Activated T-cell treated with anti-CD3 and anti-CD28 coated beads for 48 hours (primary cell): ENCODE measurements around the gene TUT4.

Experiments
- DNase-seq: peaks from one replicate; pipeline ENCODE4 v3.0.0-alpha.2; 2020; ENCODE audit warnings: low read depth

The TUT4 gene

GRCh38 chr1:52472384-52472783 lies 80.5 kb downstream of the TUT4 start:
- DNase-seq: no peak

GRCh38 chr1:52469108-52469507 lies 83.8 kb downstream of the TUT4 start:
- DNase-seq: no peak

GRCh38 chr1:52463891-52464290 lies 89.0 kb downstream of the TUT4 start:
- no peak for DNase-seq

- no peak for DNase-seq
These were observed 91.1 kb downstream of the TUT4 start for GRCh38 chr1:52461821-52462220.

GRCh38 chr1:52460694-52461093 lies 92.2 kb downstream of the TUT4 start:
- no peak for DNase-seq

GRCh38 chr1:52455686-52456085 lies 97.2 kb downstream of the TUT4 start:
- DNase-seq: no peak

- no peak for DNase-seq
These were observed 98.1 kb downstream of the TUT4 start for GRCh38 chr1:52454779-52455178.

- DNase-seq: no peak
These were observed 98.8 kb downstream of the TUT4 start for GRCh38 chr1:52454127-52454526.

GRCh38 chr1:52444463-52444862 lies 108.4 kb downstream of the TUT4 start:
- no peak for DNase-seq

GRCh38 chr1:52439976-52440375 lies 112.9 kb downstream of the TUT4 start:
- no peak for DNase-seq

GRCh38 chr1:52436817-52437216 lies 116.1 kb downstream of the TUT4 start:
- no peak for DNase-seq

GRCh38 chr1:52435650-52436049 lies 117.2 kb downstream of the TUT4 start:
- DNase-seq: no peak

- no peak for DNase-seq
These were observed 117.7 kb downstream of the TUT4 start for GRCh38 chr1:52435211-52435610.

GRCh38 chr1:52432807-52433206 lies 120.1 kb downstream of the TUT4 start:
- no peak for DNase-seq

- DNase-seq: no peak
These were observed 125.7 kb downstream of the TUT4 start for GRCh38 chr1:52427152-52427551.

GRCh38 chr1:52426371-52426770 lies 126.5 kb downstream of the TUT4 start:
- no peak for DNase-seq

- no peak for DNase-seq
These were observed 128.1 kb downstream of the TUT4 start for GRCh38 chr1:52424813-52425212.

- DNase-seq: no peak
These were observed 128.7 kb downstream of the TUT4 start for GRCh38 chr1:52424231-52424636.

- peak; percentile 37 for DNase-seq
These were observed 129.1 kb downstream of the TUT4 start for GRCh38 chr1:52423771-52424170.

- DNase-seq: no peak
These were observed 129.8 kb downstream of the TUT4 start for GRCh38 chr1:52423055-52423454.

GRCh38 chr1:52420713-52421112 lies 132.2 kb downstream of the TUT4 start:
- no peak for DNase-seq

GRCh38 chr1:52416811-52417210 lies 136.1 kb downstream of the TUT4 start:
- DNase-seq: no peak

GRCh38 chr1:52414942-52415341 lies 137.9 kb downstream of the TUT4 start:
- no peak for DNase-seq

- DNase-seq: no peak
These were observed 139.4 kb downstream of the TUT4 start for GRCh38 chr1:52413410-52413989.

- no peak for DNase-seq
These were observed 147.9 kb downstream of the TUT4 start for GRCh38 chr1:52404975-52405338.
